NCI-H526 treated with DMSO at 0.1 percent for 48 hours (cell line): ENCODE results near the gene PACRG.

ENCODE experiments used
- DNase-seq: peaks from one replicate; lab custom pipeline; 2025; lab: John Stamatoyannopoulos, UW

The PACRG gene

DNA sequence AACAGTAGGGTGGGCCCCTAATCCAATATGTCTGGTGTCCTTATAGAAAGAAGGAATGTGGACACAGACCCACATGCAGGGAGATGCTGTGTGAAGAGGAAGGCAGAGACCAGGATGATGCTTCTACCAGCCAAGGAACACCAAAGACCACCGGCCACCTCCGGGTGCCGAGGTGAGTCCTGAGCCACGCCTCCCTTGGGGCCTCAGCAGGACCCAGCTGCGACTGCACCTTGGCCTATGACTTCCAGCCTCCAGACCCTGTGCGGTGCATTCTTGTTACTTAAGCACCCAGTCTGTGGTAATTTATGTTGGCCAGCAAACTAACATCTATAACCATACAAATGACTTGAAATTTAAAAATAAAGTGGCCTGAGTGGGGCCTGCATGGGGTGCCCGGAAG, 607.3 kb downstream of the PACRG start:
- no peak for DNase-seq

DNA sequence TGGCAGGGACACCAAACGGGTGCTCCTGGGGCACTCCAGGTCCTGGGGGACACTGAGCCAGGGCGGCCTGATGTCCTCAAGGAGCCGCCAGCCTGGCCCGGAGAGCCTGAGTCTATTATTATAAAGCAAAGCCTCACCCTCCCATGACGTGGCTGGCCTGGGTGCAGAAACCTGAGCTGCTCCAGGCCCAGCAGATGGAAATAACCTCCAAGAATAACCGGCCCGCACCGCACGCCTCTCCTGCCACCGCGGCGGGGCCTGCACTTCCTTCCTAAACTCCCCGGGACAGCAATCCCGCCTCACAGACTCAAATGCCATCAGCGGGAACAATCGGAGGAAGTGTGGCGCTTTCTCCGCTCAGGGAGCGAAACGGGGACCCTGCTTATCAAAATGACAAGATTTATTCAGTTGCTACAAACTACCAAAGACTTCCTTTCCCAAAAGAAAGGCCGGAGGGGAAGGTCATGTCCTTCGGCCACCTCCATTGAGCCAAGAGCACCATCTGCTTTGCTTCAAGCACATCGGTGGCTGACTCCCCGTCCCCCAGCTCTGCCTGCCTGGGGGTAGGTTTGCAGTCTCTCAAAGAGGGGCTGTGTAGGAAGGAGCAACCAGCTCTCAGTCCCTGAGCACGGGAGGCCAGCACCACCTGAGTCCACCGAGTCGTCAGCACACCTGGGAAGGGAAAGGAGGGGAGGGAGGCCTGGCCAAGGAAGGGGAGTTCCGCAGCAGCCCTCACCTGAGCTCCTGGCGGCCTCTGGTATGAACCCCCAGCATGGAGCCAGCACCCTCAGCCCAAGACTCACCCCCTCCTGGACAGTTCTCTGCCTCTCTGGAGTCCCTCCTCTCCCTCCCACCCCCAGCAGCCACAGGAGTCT, 608.1 kb downstream of the PACRG start:
- no peak for DNase-seq

DNA sequence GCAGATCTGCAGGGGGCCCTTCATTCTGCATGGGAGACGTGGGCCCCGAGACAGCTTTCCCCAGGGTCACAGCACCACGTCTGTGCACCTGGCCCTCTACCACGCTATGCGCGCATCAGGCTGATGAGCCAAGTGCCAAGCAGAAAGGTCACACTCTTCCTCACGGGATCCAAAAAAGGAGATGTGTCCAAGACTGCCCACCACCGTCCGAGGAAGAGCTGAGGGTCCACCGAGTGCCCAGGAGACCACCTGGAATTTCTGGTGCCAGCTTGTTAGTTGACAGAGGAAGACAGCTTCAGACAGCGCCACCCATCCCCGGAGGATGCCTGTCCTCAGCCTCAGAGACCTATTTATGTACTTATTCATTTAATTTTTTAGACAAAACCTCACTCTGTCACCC, 609.2 kb downstream of the PACRG start:
- no peak for DNase-seq

DNA sequence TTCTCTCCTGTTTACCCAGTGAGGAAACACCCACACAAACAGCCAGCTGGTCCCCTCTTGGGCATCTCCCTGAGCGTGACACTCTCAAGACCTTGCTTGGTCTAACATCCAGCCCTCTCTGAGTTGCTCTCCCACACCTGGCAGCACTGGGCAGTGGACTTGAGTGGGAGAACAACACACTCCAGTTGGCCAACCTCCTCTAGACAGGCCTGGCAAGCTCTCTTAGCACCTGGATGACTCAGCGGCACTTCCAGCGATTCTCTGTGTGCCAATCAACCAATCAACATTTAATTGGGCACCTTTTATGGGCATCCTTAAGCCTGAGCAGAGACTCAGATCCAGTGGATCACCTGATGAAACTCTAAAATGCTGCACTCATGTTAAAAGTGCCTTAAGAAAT, 610.2 kb downstream of the PACRG start:
- DNase-seq, result no peak

DNA sequence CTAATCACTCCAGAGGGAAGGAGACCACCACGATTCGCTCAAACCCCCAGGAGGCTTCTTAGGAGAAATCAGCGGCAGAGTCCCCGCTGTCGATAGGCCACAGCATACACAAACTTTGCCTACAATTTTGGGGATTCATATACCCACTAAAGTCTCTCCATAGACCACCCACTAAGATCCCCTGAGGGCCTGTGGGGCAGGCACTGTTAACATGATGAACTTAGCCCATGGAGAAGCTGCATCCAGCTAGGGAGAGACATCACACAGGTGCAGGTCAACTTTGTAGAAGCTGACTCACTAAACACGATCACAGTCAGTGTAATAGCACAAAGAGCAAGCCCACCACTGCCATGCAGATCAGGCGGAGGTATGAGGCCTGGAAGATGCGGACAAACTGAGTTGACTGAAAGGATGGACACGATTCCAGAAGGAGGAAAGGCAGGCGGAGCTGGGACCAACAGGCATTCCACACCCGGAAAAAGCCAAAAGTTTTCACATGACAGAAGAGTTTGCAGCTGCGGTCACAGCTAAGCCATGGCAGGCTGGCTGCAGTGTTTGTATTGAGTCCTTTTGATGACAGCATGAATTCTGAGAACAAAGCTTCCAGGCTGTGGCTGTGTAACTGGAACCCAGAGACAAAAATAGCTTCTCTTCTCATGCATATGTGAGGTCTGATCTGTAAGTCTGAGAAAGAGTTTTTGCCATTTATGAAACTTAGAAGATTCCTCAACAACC, 611.1 kb downstream of the PACRG start:
- no peak for DNase-seq

DNA sequence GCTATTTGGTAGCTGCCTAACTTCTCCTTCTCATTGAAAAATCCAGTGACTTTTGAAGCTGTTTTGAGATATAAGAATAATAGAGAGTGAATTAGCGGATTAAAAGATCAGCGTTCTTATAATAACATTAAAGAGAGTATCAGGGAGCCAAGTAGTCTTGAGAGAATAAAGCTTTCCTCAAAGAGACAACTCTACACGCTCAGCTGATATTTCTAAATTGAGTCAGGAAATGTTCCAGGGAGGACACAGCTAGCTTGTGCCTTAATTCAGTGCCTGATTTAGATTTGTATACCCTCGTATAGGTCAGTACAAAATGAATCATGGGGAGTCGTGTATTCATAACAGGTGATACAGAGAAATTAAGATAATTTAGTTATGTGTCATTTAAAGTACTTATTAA, 611.7 kb downstream of the PACRG start:
- DNase-seq, result no peak

DNA sequence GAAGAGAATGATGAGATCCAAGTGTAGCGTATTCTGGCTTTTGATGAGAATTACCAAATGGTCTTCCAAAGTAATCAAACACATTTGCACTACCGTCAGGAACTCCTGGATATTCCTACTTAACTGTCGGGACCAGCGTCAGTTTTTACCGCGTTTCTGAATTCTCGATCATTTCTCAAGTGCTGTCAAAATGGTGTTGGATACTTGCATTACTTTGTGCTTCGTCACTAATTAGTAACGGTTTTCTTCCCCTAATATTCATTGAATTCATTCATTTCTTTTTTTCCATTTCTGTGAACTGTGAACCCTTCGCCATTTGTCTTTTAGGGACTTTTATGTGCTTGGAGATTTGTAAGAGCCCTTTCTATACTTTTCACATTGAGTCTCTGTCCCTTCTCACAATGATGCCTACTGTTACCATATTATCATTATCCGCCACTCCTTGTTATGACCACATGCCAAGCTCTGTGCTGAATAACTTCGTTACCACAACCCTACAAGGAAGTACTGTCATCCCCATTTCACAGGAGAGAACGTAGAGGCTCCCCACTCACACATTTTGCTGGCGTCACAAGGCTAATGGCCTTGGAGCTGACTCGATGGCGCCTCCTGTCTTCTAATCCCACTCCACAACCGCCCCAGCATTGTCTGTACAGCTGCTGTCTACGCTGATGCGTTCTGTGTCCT, 612.6 kb downstream of the PACRG start:
- no peak for DNase-seq

DNA sequence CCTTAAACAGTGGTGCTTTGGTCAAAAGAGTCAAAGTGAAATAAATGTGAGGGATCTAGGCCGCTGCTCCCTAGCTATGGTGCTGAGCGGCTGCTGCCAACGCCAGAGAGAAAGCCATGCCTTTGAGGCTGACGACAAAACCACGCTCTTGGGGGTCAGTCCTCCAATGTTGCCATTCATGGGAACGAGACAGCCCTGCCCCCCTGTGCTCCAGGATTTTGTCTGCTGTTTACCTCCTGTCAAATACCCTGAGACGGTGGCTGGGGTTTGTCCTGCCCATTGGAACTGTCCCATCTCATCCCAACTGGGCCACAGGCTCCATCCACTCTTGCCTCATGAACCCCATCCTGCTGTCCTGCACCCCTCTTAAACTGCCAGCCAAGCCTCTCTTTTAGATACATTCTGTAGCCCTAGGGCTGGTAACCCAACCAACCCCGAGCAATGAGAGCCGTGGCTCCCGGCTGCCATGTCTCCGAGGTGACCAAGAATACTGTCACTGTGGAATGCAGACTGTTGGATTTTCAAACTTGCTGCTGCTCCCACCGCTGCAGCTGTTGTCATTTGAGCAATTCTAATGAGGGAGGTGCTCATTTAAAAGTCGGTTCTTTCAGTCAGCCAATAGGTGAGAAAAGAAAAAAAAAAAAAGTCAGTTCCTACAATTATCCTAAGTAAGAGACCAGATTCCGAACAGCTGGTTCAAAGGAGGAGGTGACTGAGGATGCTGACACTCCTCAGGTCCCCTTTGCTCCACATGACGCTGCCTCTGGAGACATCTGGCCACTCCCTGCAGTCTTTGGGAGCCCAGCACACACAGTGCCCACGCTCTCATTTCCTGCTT, 613.7 kb downstream of the PACRG start:
- no peak for DNase-seq

DNA sequence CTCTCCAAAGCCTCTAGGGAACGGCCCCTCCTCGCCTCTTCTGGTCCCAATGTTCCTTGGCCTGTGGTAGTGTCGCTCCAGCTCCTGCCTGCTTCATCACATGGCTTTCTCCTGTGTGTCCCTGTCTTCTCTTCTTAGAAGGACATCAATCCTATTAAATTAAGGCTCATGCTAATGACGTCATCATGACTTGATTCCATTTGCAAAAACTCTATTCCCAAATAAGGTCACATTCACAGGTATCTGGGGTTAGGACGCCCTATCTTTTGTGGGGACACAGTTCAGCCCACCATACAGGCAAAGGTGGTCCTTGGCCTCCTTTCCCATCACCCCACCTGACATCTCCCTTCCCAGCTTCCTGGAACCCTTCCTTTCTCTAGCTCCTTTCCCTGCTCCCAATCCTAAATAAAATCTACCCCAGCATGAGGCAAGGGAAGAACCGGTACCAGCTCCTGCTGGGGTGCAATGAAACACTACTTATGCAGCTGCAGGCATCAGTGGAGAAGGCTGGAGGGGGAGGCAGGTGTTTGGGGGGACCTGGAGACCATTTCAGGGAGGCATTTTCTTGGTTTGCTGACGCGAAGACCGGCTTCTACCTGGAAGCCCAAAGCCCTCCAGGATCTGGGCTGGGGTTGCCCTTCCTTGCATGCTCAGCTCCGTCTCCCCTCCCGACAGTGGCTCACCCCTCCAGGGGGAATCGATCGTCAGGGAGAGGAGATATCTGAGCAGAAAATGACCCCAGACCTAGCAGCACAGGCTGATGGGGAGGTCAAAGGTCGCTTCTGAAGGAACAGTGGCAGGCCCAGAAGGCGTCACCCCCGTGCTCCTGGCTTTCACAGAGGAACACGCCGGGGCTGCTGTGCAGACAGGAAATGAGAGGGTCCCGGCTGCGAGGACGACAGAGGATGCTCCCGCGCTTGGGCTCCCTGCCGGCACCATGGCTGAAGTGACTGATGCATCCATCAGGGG, 615.1 kb downstream of the PACRG start:
- no peak for DNase-seq

DNA sequence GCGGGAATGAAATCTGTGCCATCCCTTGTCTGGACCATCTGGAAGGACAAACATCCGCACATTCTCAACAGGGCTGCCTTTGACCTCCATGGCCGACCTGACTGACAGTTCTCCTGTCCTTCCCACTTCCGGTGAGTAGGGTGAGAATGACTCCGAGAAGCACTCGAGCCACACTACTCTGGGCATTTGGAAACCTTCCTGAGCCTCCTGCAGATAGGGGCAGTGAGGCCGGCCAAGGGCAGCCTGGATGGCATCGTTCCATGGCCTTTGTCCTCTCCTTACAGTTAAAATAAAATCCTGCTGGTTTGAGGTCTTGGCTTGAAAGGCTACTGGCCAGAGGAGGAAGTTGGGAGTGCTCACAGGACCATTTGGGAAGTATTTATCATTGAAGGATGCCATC, 615.8 kb downstream of the PACRG start:
- DNase-seq, result no peak

DNA sequence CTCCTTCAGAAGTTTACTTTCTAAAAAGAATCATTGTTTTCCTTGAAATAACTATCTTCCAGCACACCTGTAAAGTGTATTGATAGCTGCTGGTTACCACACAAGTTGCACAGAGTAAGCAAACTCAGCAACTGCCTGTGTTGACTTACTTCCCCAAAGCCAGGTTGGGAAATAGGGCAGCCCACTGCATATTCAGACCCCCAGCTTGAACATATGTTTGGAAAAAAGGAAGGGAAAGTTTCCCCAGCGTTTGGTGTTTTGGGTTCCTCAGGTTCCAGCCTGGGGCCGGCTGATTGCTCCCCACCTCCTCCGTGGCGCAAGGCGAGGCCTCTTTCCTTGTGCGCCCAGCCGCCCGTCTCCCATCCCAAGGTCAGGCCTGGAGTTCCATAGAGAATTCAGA, 616.6 kb downstream of the PACRG start:
- DNase-seq, result no peak

DNA sequence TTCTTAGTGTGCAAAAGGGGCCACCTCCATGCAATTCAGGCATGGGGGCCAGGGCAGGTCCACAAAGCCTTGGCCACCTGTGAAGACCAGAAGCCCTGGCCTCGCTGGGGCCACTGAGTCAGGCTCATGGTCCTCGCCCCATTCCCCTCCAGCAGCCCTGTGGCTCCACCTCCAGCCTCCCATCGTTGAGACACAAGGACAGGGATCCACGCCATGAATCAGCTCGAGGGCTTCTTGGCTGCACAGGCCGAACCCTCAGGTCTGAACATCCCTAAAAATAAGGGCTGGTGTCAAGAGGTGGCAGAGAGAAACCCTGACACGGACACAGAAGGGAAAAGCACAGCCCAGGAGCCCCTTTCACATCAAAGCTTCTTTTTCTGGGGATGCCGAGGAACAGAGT, 618.2 kb downstream of the PACRG start:
- no peak for DNase-seq

DNA sequence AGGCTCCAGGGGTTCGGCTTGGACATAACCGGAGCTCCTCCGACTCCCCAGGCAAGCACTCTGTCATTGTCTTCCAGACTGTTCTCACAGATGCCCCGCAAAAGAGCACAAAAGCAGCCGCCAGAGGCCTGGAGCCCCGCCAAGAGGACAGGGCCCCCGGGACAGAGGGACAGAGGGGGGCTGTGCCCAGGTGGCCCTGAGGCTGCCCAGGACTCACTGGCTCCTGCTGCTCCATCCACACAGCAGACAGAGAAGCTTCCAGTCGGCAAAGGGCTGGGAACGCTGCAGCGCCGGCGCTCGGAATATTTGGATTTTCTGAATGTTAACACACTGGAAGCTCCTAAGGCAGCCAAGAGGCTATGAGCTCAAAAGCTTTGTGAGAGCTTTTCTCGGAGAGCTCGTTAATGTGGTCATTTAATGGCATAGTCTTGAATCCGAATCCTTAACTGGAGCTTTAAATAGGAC, 618.8 kb downstream of the PACRG start:
- no peak for DNase-seq

DNA sequence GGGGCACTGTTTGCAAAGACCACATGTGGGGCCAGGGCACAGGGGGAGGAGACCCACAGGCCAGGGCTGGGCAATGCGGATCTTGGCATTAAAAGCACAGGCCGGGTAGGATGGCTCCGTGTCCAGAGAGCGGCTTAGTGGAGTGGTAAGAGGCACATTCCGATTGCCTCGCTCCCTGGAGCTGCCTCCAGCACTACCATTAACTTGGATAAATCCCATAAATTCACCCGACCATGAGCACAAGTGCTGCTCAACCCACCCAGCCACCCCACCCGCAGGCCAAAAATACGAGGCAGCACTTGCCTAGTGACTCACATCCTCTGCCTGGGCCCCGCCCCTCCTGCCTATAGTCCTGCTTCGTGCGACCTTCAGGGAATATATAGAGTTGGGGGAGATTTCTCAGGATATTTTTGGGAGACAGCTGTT, 619.3 kb downstream of the PACRG start:
- DNase-seq, result no peak

DNA sequence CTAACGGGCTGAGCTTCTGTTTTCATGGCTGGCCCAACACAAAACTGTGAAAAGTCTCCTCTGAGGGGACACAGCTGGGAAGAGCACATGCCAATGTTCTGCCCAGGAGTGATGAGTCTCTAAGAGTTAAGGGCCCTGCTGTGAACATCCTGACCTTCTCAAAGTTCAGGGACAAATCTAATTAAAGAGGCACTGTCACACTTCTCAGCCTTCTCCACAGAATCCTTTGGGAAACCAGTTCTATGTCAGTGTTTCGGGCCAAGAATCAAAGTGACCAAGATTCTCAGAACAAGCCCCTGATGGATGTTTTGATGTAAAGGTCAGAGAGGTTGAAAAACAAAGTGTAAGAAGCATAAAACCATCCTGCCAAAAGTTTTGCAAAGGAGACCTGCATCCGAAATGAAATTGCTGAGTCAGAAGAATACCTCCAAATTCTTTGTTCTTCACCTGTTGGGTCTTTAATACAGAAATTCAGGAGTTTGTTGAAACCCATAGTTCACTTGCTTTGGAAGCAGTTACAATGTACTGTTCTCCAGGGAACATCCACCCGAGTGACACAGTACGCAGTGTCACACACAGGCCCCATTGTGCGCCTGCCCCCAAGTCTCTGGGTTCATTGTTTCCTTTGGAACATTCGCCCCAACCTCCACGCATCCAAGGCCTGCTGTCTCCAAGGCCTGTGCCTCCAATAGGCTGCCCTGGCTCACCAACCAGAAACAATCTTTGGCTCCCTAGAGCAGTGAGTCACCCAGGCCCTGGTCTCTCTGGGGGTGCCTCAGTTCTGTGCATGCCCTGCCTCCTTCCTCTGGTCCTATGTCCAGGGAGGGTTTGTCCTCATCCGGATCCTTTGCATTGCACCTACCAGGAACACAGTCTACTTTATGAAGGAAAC, 621.3 kb downstream of the PACRG start:
- no peak for DNase-seq

DNA sequence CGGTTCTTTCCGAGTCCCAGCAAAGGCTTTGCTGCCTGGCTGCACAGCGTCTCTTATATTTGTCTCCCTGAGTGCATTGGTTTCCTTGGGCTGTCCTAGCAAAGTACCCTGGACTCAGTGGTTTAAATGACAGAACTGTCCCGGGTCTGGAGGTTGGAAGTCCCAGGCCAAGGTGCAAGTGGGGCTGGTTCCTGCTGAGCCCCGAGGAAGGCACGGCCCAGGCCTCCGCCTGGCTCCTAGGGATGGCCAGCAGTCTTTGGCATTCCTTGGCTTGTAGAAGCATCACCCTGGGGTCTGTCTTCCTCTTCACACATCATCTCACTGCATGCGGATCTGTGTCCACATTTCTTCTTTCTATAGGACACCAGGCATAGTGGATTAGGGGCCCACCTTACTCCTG, 621.9 kb downstream of the PACRG start:
- no peak for DNase-seq

DNA sequence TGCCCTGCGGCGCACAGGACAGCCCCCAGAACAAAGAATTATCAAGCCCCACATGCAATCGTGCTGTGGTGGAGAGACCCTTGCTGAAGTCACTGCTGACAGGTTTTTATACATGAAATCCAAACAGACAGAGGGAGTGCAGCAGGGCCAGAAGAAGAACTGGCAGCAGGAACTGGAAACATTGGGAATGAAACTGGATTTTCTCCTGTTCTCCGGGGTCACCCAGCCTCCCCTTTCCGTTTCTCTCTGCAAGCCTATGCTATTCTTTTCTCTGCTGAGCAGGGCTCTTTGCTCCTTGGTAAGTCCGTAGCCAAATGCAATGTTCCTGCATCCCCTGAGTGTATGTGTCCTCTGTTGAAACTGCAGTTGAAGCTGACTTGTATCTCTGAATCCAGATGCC, 623.2 kb downstream of the PACRG start:
- no peak for DNase-seq

DNA sequence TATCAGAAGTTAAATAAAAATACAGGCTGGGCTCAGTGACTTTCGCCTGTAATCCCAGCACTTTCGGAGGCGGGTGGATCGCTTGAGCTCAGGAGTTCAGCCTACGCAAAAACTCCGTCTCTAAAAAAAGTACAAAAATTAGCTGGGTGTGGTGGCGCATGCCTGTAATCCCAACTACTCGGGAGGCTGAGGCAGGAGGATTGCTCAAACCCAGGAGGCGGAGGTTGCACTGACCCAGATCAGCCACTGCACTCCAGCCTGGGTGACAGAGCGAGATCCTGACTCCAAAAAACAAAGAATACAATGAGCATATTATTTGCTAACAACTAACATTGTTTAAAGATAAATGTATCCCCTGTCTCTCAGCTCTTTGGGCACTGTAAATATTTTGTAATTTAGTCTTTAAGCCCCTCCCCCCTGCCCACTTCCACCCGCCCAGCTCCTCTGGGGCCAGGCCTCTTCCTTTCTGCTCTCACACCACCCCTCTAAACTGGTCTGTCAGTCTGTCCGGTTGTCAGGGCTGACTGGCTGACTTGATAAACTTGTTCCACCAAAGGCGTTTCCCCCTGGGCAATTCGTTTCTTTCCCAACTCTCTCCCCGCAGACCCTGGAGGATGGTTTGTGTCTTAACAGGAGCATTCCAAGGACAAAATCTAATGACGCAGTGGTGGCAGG, 624.4 kb downstream of the PACRG start:
- no peak for DNase-seq

DNA sequence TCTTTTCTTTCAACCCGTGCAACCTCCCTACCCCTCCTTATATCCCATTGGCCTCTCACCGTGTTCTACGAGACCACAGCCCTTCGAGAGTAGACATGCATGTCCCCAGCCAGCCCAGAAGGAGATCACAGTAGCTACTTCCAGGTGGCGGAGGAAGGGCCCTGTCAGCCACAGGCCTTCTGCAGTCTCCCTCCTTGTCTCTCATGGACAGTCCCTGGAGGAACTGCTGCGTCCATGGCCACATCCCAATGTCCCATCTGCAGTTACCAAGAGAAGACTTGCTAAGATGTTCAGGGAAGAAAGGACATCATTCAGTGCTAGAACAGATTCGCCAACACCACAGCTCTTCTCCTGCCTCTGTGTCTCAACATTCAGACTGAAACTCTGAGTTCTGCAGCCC, 625.2 kb downstream of the PACRG start:
- DNase-seq, result no peak
